BLaER1 treated with 17β-estradiol and CSF1 and Interleukin-3, amounts not matched to agents 10 nM and 100 nM (cell line): ENCODE measurements around the gene DDX24.

Source experiments
- H3K27ac ChIP-seq, 11 experiments: shearing (Covaris generic); formaldehyde crosslinking; 2 replicates each; pipeline ENCODE4 v1.8.1; 2022
- H3K27me3 ChIP-seq, 11 experiments: shearing (Covaris generic); formaldehyde crosslinking; 2 replicates each; pipeline ENCODE4 v1.8.1; 2022
- H3K36me3 ChIP-seq, 11 experiments: shearing (Covaris generic); formaldehyde crosslinking; 2 replicates each; pipeline ENCODE4 v1.8.1; 2022
- H3K4me1 ChIP-seq, 10 experiments: shearing (Covaris generic); formaldehyde crosslinking; 2 replicates each; pipeline ENCODE4 v1.8.1; 2022
- H3K4me2 ChIP-seq, 11 experiments: shearing (Covaris generic); formaldehyde crosslinking; 2 replicates each; pipeline ENCODE4 v1.8.1; 2022
- H3K4me3 ChIP-seq, 10 experiments: shearing (Covaris generic); formaldehyde crosslinking; 2 replicates each; pipeline ENCODE4 v1.8.1; 2022
- H3K9ac ChIP-seq, 11 experiments: shearing (Covaris generic); formaldehyde crosslinking; 2 replicates each; pipeline ENCODE4 v1.8.1; 2022
- H3K9me3 ChIP-seq, 11 experiments: shearing (Covaris generic); formaldehyde crosslinking; replicated peaks in 1 of 11; 2 replicates each; pipeline ENCODE4 v1.8.1; 2022
- H4K20me1 ChIP-seq, 11 experiments: shearing (Covaris generic); formaldehyde crosslinking; 2 replicates each; pipeline ENCODE4 v1.8.1; 2022
- Cebpa-rat ChIP-seq, 11 experiments: shearing (Covaris generic); IDR thresholded peaks; 2 replicates each; pipeline ENCODE4 v1.8.1; 2022

Gene DDX24

DNA sequence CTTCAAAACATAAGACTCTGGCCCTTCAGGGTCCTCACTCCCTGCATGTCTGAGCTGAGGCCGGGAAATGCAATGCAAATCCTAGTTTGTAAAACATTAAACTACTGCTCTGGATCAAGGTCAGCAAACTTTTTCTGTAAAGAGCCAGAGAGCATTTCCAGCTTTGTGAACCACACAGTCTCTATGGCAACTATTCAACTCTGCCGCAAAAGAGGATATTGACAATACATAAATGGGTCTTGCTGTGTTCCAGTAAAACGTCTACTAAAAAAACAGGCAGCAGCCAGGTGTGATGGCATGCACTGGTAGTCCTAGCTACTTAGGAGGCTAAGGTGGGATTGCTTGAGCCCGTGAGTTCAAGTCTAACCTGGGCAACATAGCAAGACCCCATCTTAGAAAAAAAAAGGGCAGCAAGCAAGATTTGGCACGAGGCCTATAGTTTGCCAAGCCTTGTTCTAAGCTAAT, 22.3 kb downstream of the DDX24 start:
- Histone ChIP-seq H3K9ac (no peak overlapping the region), H4K20me1 (peaks cover 70 to 98% (median 92%) of the 10 kb centered on the region in 11 experiments), H3K4me1 (peaks cover 23 to 53% (median 41%) of the 10 kb centered on the region in 10 experiments), H3K9me3 (no peaks in the 10 kb centered on the region), H3K4me3 (no peak overlapping the region), H3K4me2 (peak overlapping the region in 6 of 11 experiments; percentile 56 to 76 (median 62); a peak in 6 of 22 replicates), H3K36me3 (peaks cover 90 to 99% (median 95%) of the 10 kb centered on the region in 11 experiments), H3K27me3 (no peaks in the 10 kb centered on the region), H3K27ac (no peak overlapping the region)
- TF ChIP-seq Cebpa-rat (IDR thresholded peaks at IDR 0.05), result no peak

GRCh38 chr14:94058128-94058673, 22.8 kb downstream of the DDX24 start:
- TF ChIP-seq Cebpa-rat (IDR thresholded peaks at IDR 0.05), result no peak
- Histone ChIP-seq H3K4me2 (peak overlapping the region; percentile 5 to 76 (median 62); a peak in 17 of 22 replicates), H3K27me3 (no peaks in the 10 kb centered on the region), H3K27ac (peak overlapping the region in 1 of 11 experiments; percentile 63; a peak in 1 of 22 replicates), H4K20me1 (peaks cover 66 to 96% (median 87%) of the 10 kb centered on the region in 11 experiments; a peak in 21 of 22 replicates), H3K9ac (no peak overlapping the region), H3K4me3 (no peak overlapping the region), H3K4me1 (peaks cover 23 to 50% (median 40%) of the 10 kb centered on the region in 10 experiments), H3K9me3 (no peaks in the 10 kb centered on the region), H3K36me3 (peaks cover 91 to 99% (median 97%) of the 10 kb centered on the region in 11 experiments)

- peak overlapping the region in 9 of 11 experiments; percentile 7 to 45 (median 24); a peak in 11 of 22 replicates for H3K9ac ChIP-seq
- no peak overlapping the region for H3K4me3 ChIP-seq
- peaks cover 95 to 100% (median 98%) of the 10 kb centered on the region in 11 experiments for H3K36me3 ChIP-seq
- no peaks in the 10 kb centered on the region for H3K9me3 ChIP-seq
- H4K20me1 ChIP-seq, result peaks cover 61 to 96% (median 80%) of the 10 kb centered on the region in 11 experiments; a peak in 21 of 22 replicates
- H3K4me1 ChIP-seq, result peaks cover 23 to 51% (median 35%) of the 10 kb centered on the region in 10 experiments
- peak overlapping the region; percentile 30 to 76 (median 62) for H3K4me2 ChIP-seq
- TF ChIP-seq Cebpa-rat (IDR thresholded peaks at IDR 0.05), result no peak
- H3K27me3 ChIP-seq, result no peaks in the 10 kb centered on the region
- peak overlapping the region in 10 of 11 experiments; percentile 11 to 67 (median 50); a peak in 17 of 22 replicates for H3K27ac ChIP-seq
Measured at GRCh38 chr14:94056579-94057308, 24.3 kb downstream of the DDX24 start.

DNA sequence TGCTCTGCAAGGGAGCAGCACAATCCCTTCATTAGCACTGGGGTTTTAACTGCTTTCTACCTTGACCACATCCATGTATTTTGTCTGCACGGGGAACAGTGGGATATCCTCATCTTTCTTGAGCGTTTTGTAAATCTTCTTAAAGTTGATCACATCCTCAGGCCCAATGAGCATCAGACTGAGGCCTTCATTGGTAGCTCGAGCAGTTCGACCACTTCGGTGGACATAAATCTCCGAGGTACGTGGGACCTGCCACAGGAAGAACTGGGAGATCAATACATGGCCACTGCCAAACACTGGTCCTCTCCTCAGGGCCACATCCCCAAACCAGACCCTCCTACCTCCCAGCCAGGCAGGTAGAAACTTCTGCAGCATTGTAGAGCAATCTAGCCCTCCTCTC, 26.1 kb downstream of the DDX24 start:
- no peaks in the 10 kb centered on the region for H3K9me3 ChIP-seq
- no peak overlapping the region for H3K9ac ChIP-seq
- peaks cover 23 to 53% (median 35%) of the 10 kb centered on the region in 10 experiments for H3K4me1 ChIP-seq
- H3K27ac ChIP-seq, result peak overlapping the region in 1 of 11 experiments; percentile 17; a peak in 1 of 22 replicates
- no peak overlapping the region for H3K4me3 ChIP-seq
- no peak for TF ChIP-seq Cebpa-rat (IDR thresholded peaks at IDR 0.05)
- peaks cover 49 to 93% (median 70%) of the 10 kb centered on the region in 11 experiments; a peak in 21 of 22 replicates for H4K20me1 ChIP-seq
- H3K36me3 ChIP-seq, result peaks cover 95 to 100% (median 98%) of the 10 kb centered on the region in 11 experiments
- no peaks in the 10 kb centered on the region for H3K27me3 ChIP-seq
- no peak overlapping the region for H3K4me2 ChIP-seq

- Histone ChIP-seq H3K36me3 (peaks cover 95 to 100% (median 98%) of the 10 kb centered on the region in 11 experiments), H3K27ac (no peak overlapping the region), H3K27me3 (no peaks in the 10 kb centered on the region), H4K20me1 (peaks cover 46 to 93% (median 71%) of the 10 kb centered on the region in 11 experiments; a peak in 21 of 22 replicates), H3K9ac (no peak overlapping the region), H3K4me3 (no peak overlapping the region), H3K4me1 (peaks cover 23 to 53% (median 35%) of the 10 kb centered on the region in 10 experiments), H3K4me2 (no peak overlapping the region), H3K9me3 (no peaks in the 10 kb centered on the region)
- no peak for TF ChIP-seq Cebpa-rat (IDR thresholded peaks at IDR 0.05)
Measured at GRCh38 chr14:94054401-94054800, 26.6 kb downstream of the DDX24 start.

GRCh38 chr14:94052662-94053061, 28.3 kb downstream of the DDX24 start:
- Histone ChIP-seq H3K4me3 (no peak overlapping the region), H3K4me2 (no peak overlapping the region; a peak in 1 of 22 replicates), H3K27ac (0 out of 22 replicates have a peak overlapping the region, but pooled peaks of 1 of the 11 experiments have one; percentile 19), H3K27me3 (no peaks in the 10 kb centered on the region), H3K9me3 (no peaks in the 10 kb centered on the region), H3K9ac (no peak overlapping the region), H4K20me1 (peaks cover 33 to 92% (median 64%) of the 10 kb centered on the region in 11 experiments; a peak in 21 of 22 replicates), H3K4me1 (peaks cover 9 to 37% (median 22%) of the 10 kb centered on the region in 10 experiments), H3K36me3 (peaks cover 96 to 100% (median 98%) of the 10 kb centered on the region in 11 experiments)
- no peak for TF ChIP-seq Cebpa-rat (IDR thresholded peaks at IDR 0.05)

DNA sequence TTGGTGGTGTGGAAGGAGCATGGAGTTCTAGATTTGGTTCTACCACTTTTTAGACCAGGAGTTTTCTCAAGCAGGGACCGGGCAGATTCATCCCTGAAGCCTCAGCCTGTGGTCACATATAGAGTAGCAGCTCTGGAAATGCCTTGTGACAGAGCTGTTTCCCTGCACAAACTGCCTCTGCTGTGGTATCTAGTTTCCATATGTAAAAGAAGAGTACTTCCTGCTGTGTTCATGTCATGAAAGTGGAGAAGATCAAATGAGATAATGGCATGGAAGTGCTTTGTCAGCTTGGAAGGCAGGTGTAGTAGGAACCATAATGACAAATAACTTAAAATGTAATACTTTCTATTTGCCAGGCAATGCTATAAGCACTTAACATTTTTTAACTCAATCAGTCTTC, 28.8 kb downstream of the DDX24 start:
- Histone ChIP-seq H3K4me1 (peaks cover 5 to 32% (median 18%) of the 10 kb centered on the region in 10 experiments), H3K9ac (no peak overlapping the region), H3K27me3 (no peaks in the 10 kb centered on the region), H3K36me3 (peaks cover 96 to 100% (median 98%) of the 10 kb centered on the region in 11 experiments), H3K27ac (0 out of 22 replicates have a peak overlapping the region, but pooled peaks of 1 of the 11 experiments have one; percentile 19), H3K9me3 (no peaks in the 10 kb centered on the region), H3K4me2 (no peak overlapping the region; a peak in 1 of 22 replicates), H3K4me3 (no peak overlapping the region), H4K20me1 (peaks cover 29 to 92% (median 62%) of the 10 kb centered on the region in 11 experiments; a peak in 21 of 22 replicates)
- no peak for TF ChIP-seq Cebpa-rat (IDR thresholded peaks at IDR 0.05)

- Histone ChIP-seq H3K4me2 (no peak overlapping the region), H3K27me3 (no peaks in the 10 kb centered on the region), H4K20me1 (peaks cover 25 to 92% (median 58%) of the 10 kb centered on the region in 11 experiments; a peak in 21 of 22 replicates), H3K9me3 (no peaks in the 10 kb centered on the region), H3K36me3 (peaks cover 97 to 100% (median 99%) of the 10 kb centered on the region in 11 experiments), H3K27ac (no peak overlapping the region), H3K4me1 (peaks cover under 1 to 28% (median 14%) of the 10 kb centered on the region in 10 experiments), H3K4me3 (no peak overlapping the region), H3K9ac (no peak overlapping the region)
- TF ChIP-seq Cebpa-rat (IDR thresholded peaks at IDR 0.05), result no peak
Measured at GRCh38 chr14:94051779-94052178, 29.2 kb downstream of the DDX24 start.

DNA sequence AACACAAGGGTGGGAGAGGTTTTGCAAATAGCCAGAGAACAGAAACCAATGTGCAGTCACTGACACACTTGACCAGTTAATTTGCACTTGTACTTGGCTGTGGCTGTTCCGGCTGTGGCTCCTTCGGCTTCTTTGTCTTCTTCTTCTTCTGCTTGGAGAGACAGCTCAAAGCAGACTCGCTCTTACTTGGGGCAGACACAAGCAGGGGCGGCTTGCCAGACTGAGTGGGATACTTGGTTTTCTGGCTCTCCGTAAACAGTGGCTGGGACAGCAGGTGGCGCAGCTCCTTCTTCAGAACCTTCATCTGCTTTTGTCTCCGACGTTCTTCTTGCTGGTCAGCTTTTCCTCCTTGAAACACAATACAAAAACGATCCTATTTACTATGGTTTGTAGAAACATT, 29.9 kb downstream of the DDX24 start:
- Histone ChIP-seq H3K9ac (no peak overlapping the region), H3K27ac (no peak overlapping the region), H3K36me3 (peaks cover 98 to 100% (median 100%) of the 10 kb centered on the region in 11 experiments), H3K4me2 (no peak overlapping the region), H4K20me1 (peaks cover 19 to 91% (median 51%) of the 10 kb centered on the region in 11 experiments; a peak in 20 of 22 replicates), H3K4me1 (peaks cover 0 to 21% (median 7%) of the 10 kb centered on the region in 10 experiments; a peak in 17 of 20 replicates), H3K9me3 (no peaks in the 10 kb centered on the region), H3K4me3 (no peak overlapping the region), H3K27me3 (no peaks in the 10 kb centered on the region)
- TF ChIP-seq Cebpa-rat (IDR thresholded peaks at IDR 0.05), result no peak
